GM19035 (cell line): ENCODE measurements around the gene PDE4C.

ENCODE experiments used
- ATAC-seq: cut with Tn5 transposase; IDR thresholded peaks from one replicate; pipeline ENCODE4 v1.9.1; 2021; ENCODE audit not compliant: unreplicated experiment

PDE4C gene

DNA sequence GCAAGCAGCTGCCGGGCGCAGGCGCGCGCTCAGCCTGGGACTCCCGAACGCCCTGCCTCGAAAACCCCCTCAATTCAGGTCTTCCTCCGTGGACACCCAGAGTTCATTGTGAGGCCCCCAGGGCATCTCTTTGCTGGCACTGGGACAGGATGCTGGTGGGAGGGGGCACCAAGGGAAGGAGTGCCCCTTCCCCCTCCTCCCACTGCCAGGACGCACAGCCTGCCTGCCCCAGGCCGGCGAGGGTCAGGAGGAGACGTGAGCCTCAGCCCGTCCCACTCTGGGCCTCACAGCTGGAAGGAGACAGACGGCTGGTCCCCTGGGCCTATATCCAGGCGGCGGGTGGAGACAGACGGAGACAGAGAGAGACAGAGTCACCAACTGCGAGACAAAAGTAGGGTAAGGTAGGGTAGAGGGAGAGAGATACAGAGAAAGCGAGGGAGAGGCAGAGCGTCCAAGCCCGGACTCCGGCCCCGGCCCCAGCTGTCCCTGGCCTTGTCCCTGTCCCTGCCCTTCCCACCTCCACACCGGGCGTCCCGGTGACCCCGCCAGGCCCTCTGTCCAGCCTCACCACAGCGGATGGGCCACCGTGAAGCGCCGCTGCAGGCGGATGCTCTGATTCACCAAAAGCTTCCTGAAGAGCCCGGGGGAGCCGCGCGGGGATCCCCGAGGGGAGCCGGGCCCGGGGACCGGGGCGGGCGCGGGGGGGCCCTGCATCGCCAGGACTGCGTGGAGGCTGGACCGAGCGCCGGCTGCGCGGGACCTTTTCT lies at the start of gene PDE4C:
Gene PDE4C, minus strand, starts transcription at position 737 of the 767 bp plus-strand sequence. Its CDS starts 23 bp downstream, at position 714.
- no peak for ATAC-seq

DNA sequence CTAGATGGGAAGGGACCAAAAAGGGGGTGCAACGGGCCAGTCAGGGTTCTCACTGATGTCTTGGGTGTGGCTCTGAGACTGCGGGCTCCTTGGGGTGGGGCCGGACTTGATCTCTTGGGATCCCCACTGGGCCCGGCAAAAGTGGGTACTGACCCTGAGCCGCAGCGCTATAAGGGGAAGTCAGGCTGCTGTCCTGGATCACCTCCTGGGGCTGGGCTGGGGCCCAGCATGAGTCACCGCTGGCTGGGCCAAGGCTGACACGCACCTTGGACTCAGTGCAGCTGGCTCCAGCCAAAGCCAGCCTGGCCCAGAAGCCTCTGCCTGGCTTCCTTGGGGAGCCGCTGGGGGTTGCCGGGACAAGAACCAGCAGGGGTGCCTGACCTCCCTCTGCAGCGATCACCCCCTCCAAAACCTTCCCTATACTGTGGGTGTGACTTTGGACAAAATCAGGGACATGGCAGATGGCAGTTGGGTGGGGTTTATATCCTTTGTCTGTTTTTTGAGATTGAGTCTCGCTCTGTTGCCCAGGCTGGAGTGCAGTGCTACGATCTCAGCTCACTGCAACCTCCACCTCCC lies 48.6 kb upstream of the PDE4C start:
- ATAC-seq = no peak

DNA sequence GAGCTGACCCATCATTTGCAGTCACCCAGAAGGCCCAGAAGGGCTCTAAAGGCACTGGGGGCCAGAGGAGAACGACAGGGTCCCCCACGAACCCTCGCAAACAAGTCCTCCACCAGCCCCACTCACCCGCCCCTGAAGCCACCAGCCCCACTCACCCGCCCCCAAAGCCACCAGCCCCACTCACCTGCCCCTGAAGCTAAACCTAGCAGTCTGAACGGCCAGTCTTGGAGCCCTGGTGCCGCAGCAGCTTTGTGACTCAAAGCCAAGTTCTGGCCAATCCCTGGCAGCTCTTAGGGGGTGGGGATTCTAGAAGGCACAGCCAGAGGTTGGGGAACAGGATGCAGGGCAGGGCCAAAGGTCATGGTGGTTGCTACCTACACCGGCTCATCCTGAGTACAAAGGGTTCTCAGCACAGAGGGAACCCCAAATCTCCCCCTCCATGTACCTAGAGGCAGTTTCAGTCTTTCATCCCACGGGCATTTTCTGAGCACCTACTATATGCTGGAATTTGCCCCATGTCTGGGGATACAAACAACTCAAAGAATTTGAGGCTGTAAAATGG lies 48.1 kb upstream of the PDE4C start, which contains the start of gene IQCN:
Gene IQCN, minus strand, starts transcription at position 234 of the 562 bp plus-strand sequence. CDS start 4,974 bp downstream, outside the sequence.
- ATAC-seq = no peak

DNA sequence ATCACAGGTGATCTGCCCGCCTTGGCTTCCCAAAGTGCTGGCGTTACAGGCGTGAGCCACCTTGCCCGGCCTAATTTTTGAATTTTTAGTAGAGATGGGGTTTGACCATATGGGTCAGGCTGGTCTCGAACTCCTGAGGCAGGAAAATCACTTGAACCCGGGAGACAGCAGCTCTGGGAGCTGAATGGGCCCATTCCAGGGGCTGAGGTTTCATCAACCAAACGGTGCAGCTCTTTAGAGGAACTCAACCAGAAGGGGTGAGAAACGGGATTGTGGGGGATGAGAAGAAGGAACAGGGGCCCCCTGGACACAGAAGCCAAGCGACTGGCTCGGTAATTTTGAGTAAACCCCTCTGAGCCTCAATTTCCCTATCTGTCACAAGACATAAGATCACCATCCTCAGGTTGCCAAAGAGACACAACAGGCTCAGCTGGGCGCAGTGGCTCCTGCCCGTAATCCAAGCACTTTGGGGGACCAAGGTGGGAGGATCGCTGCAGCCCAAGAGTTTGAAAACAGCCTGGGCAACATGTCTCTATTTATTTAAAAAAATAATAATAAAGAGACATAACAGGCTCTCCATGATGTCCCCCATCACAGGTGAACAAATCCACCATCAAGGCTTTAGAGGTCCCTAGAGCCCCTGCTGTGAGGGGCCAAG lies 47.5 kb upstream of the PDE4C start:
- no peak for ATAC-seq

DNA sequence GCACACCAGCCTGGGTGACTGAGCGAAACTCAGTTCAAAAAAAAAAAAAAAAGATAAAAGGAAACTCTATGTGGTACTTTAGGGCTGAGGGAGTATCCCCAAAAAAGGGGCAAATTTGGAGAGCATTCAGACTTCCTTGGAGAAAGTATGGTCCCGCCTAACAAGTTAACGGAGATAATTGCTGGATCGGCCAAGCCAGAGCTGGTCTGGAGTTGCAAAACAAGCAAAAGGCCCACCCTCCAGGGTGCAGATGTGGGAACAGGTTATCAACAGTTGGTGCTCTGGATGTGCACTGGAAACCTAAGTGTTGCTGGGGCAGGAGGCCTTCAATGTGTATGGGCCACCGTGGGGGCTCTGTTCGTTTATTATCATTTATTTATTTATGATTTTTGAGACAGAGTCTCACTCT lies 45.2 kb upstream of the PDE4C start:
- no peak for ATAC-seq

DNA sequence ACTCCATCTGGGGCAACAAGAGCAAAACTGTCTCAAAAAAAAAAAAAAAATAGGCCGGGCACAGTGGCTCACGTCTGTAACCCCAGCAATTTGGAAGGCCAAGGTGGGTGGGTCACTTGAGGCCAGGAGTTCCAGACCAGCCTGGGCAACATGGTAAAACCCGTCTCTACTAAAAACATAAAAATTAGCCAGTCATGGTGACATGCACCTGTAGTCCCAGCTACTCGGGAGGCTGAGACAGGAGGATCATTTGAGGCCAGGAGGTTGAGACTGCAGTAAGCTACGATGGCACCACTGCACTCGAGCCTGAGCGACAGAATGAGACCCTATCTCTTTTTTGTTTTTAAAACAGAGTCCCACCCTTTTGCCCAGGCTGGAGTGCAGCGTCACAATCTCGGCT lies 44.1 kb upstream of the PDE4C start:
- ATAC-seq = no peak

DNA sequence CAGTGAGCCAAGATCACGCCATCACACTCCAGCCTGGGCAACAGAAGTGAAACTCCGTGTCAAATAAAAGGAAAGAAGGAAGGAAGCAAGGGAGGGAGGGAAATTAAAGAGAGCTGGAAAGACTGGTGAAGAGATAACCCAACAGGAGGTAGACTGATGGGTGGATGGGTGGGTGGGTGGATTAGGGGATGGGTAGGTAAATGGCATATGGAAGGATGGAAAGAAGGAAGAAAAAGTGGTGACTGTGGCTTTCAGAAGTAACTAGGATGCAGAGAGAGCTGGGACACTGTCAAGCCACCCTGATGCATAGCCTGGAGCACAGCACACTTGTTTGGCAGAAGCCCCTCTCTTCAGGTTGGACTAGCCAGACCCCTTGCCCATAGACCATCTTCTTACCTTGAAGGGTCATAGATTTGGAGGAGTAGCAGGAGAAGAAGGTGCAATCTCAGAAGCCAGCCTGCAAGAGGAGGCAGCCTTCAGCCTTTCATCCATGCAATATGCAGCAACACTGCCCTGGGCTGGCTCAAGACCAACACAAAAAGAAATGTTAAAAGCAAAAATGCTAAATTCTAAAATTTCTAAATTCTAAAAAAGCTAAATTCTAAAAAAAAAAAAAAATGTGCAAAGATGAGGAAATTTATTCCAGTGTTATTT lies 43.0 kb upstream of the PDE4C start:
- no peak for ATAC-seq

DNA sequence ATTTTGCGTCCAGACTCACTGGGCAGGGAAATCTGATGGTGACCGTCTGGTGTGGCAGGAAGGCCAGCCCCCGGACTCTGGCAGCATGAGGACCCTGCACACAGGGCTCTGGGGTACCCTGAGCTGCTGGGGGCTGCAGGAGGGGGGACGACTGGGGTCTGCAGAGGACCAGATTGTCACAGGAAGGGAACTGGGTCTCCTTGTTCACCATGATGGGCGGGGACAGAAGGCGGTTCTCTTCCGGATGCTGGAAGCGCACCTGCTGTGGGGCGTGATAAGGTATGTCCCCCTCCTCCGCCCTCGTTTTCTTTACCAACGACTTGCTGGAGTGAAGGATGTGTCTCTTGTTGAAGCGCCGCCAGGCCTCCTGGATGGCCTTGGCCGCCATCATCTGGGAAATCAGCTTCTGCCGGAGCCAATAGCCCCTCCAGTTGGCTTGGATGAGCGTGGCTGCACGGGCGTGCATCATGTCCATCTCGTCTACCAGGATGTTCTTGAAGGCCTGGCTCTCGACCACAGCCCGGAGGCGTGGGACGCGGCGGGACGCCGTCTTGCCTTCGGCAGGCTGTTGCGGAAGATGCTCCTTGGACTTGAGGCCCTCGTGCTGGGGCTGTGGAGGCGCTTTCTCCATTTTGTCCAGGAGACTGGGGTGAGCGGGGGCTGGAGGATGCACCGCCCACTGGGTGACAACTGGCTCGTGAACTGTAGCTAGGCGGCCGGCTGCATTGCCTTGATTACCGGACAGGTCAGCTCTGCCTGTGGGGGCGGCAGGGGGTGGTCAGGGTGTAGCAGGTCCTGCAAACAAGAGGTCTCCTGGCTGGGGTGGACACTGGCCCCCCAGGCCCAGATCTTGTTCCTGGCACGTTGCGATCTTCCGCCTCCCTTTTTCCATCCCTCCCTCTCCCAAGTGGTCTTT lies 40.8 kb upstream of the PDE4C start:
- ATAC-seq = no peak

DNA sequence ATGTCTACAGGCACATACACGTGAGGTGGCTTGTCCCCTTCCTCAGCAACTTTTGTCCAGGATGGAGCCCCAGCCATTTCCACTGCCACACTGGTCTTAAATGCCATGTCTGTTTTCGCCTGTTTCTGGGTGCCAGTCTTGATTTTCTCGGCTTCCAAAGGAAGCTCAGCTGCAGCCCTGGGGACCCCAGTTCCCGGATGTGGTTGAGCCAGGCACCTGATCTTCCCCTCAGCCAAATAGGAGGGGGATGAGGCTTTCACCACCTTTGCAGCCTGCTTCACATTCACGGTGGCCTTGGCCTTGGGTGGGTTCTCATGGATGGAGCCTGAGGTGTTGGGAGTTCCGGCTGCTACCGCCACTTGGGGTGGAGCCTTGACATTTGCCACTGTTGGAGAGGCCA lies 39.3 kb upstream of the PDE4C start:
- no peak for ATAC-seq

DNA sequence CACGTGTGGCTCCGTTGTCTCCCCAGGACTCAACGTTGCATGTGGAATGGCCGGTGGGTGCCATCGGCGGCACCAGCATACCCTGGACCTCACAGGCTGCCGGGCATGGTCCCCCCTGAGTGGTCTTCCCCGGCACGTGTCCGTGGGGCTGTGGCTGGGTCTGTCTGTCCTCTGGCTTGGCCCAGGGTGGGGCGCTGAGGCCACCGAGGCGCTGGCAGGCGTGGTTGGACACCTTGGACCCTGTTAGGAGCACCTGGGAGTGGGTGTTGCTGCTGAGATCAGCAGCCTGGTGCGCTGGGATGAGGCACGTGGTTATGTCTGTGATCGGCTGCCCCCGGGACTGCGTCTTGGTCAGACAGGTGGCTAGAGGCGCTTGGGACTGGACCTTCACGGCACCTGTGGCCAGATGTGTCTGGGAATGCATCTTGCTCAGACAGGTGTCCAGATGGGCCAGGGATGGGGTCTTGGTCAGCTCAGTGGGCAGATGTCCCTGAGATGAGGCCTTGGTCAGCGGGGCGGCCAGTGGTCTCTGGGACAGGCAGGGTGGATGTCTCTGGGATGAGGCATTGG lies 38.8 kb upstream of the PDE4C start:
- no peak for ATAC-seq

DNA sequence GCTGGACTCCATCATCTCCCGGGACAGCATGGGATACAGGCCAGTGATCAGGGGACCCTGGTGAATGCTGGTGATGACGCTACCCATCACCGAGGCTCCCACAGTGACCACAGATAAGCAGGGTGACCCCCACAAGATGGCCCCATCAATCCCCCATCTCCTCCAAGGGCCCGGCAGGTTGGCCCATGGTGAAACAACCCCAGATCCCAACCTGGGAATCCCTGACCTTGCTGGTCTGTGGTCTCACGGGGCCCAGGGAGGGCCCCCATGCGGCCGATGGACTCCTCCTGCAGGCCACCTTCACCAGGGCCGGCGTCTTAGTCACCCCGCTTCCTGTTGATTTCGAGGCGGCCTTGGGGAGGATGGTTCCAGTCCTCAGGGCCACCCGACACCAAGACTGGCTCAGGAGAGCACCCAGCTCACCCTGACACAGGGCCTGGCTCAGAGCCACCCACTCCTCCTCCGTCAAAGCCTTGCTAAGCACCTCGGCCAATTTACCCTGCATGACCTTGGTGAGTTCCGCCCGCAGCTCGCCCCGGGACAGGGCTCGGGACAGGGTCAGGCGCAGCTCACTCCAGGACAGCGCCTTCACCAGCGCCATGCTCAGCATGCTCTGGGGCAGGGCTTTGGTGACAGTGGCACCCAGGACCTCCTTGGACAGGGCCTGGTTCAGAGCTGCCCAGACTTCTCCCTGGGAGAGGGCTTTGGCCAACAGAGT lies 38.1 kb upstream of the PDE4C start:
- no peak for ATAC-seq

DNA sequence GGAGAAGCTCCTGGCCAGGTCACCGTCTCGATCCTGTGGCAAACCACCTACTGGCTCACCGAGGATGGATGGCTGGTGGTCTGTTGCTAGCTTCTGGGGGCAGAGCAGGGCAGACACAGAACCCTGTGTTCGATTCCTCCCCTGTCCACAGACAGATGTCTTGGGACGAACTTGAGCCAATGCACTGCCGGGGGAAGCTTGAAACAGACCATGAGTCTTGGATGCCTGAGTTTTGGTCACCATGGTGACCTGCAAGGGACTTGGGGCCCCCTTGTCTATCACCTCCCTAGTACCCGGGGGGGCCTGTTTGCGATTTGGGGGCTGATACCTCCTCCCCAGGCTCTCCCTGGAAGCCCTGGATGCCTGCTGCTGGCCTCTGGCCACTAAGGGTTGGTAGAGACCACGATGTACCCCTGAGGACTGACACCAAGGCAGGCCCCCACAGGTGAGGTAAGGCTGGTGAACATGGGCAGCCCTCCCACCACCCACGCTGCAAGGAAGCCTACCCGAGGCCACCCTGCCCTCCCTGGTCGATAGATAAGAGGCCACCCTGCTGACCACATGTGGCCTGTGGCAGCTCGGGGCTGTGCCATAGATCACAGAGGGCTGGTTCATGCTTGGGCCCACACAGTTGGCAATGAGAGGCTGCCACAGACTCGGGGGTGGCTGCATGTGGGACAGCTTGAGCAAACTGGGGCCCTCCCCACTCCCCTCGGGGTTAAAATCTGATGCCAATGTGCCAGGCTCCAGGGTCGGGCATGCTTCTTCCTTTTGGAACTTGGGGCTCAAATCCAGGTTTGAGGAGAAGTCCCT lies 37.3 kb upstream of the PDE4C start:
- ATAC-seq = no peak

DNA sequence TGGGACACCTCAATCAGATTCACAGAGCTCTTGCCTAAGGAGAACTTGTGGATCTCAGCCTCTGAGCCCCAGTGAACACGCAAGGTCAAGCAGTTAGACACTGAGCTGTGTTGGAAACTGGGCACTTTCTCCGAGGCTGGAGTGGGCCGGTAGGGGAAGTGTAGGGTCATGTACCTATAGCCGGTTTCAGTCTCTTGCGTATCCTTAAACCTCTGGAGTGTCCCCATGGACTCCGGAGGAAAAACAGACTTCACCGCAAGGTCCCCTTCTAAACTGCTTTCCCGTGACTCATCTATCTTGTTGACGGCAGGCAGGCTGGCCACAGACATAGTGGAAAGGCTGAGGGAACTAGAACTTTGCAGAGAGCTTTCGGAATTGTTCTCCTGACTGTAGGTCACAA lies 36.7 kb upstream of the PDE4C start:
- ATAC-seq = no peak

DNA sequence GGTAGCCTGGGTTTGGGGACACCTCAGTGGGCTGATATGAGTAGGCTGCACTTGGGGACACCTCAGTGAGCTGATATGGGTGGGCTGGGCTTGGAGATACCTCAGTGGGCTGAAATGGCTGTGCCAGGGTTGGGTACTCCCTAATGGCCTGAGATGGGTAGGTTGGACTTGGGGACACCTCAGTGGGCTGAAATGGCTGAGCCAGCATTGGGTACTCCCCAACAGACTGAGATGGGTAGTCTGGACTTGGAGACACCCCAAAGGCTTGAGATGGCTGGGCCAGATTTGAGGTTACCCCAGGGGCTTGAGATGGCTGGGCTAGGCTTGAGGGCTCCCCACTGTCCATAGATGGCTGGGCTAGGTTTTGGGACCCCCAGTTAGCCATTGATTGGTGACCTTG lies 35.9 kb upstream of the PDE4C start:
- ATAC-seq = no peak

DNA sequence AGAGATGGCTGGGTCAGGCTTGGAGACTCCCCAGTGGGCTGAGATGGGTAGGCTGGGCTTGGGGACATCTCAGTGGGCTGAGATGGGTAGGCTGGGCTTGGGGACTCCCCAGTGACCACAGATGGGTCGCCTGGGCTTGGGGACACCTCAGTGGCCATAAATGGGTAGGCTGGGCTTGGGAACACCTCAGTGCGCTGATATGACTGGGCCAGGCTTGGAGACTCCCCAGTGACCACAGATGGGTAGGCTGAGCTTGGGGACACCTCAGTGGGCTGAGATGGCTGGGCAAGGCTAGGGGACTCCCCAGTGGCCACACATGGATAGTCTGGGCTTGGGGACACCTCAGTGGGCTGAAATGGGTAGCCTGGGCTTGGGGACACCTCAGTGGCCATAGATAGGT lies 35.2 kb upstream of the PDE4C start:
- ATAC-seq = no peak

DNA sequence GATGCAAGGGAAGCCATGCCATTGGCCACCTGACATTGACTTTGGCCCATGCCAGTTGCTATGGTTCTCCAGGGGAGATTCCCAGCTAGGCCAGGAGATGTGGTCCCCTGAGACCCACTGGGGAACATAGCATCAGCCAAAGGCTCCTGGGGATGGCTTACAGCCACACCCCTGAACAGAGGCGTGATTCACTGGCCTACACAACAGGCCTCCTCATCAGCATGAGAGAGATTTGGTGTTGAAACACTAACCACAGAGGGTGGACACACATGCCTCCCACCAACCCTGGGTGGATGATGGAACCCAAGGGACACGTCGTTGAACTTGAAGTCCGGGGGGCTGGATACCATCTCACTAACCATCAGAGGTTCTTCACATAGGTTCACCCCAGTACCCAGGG lies 33.7 kb upstream of the PDE4C start:
- no peak for ATAC-seq

DNA sequence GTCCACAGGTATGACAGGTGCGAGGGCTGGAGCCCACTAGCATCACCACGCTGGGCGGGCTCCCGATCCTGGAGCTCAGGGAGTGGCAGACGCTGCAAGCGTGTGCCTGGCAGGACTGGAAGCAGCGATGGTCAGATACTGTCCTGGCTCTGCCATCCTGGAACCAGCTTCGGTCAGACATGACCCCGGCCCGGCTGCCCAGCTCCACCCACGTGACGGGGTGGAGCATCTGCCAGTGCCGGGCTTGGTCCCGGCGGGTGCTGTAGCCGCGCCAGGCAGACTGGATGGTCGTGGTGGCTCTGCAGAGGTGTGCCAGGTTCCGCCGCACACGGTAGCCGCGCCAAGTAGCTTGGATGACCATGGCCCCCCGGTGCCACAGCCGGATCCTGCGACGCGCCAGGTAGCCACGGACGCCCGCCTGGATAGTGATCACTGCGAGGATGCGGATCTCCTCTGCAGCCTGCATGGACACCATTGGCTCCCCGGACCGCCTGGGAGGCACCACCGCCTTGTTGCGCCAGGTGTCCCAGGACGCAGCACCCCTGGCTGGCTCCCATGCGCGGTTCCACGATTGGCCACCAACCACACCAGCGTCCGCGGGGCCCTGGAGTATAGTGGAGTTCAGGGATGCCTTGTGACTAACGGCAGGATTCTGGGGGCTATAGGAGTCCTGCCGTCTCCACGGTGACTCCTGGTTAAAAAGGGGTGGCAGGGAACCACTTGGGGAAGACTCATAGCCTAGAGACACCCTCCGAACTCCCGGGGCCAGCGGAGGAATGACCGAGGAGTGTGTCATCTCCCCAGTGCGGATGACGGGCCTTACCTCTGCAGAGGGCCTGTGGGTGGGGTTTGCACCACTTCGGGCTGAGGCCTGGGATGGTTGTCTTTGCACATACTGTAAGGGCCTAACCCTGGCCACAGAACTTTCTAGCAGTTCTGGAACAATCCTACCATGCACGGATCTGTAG lies 31.5 kb upstream of the PDE4C start:
- no peak for ATAC-seq
